Measurements from ENCODE around the gene GALNT13.

GRCh38 chr2:154203206-154203605, 331.5 kb downstream of the GALNT13 start:
- TF ChIP-seq CTCF (IDR thresholded peaks at IDR 0.05) (no peak), POLR2A (IDR thresholded peaks at IDR 0.05) (no peak)

Data from testis (tissue), 2 donors.